Caco-2 (cell line): ENCODE measurements around the gene EPG5. TPM values are rescaled to one million over a fixed set of nuclear protein-coding genes. Genes with fewer than 3 reads are reported as not detected.

Experiments used
- BruUV-seq: library from RNA; stranded (reverse); fragments of 400-500 nt; replicated peaks from 2 replicates; lab custom pipeline; 2021; lab: Mats Ljungman, UMichigan
- CTCF ChIA-PET: fragments of 300-600 bp; sonication (Branson Sonifier 250); formaldehyde crosslinking; loops from one replicate; lab custom pipeline; 2022; ENCODE audit warnings: antibody characterized with exemption; lab: Charles Lee
- POLR2A ChIA-PET: fragments of 300-600 bp; sonication (Branson Sonifier 250); formaldehyde crosslinking; loops from one replicate; lab custom pipeline; 2022; ENCODE audit warnings: antibody characterized with exemption; lab: Charles Lee
- DNase-seq, 2 experiments: peaks; one replicate each; pipeline versions ENCODE4 v3.0.0 to v3.0.0-alpha.2; 2020 to 2022
- H3K27me3 ChIP-seq: replicated peaks from 2 replicates; pipeline ENCODE4 v1.6.0; 2011; ENCODE audit warnings: low read length; ENCODE audit not compliant: control insufficient read depth, insufficient read depth
- H3K36me3 ChIP-seq: 2 replicates; pipeline ENCODE4 v1.5.1; 2011; ENCODE audit warnings: low read length; ENCODE audit not compliant: control insufficient read depth, insufficient read depth
- H3K4me1 ChIP-seq: fragments of 250-450 bp; sonication (Bioruptor Pico); 2 replicates; pipeline ENCODE4 v1.5.1; 2020; ENCODE audit warnings: mild to moderate bottlenecking
- H3K4me3 ChIP-seq: 2 replicates; pipeline ENCODE4 v1.5.1; 2011; ENCODE audit warnings: low read depth, mild to moderate bottlenecking, control low read depth, low read length
- H3K9me3 ChIP-seq: fragments of 250-450 bp; sonication (Bioruptor Pico); 2 replicates; pipeline ENCODE4 v1.5.1; 2020; ENCODE audit warnings: mild to moderate bottlenecking, moderate library complexity
- H3K27ac Mint-ChIP-seq: one replicate; pipeline ENCODE4 v1.8.0; 2022; ENCODE audit warnings: mixed read lengths; ENCODE audit not compliant: unreplicated experiment
- H3K27me3 Mint-ChIP-seq: one replicate; pipeline ENCODE4 v1.8.0; 2022; ENCODE audit warnings: mixed read lengths; ENCODE audit not compliant: insufficient read depth, unreplicated experiment
- H3K36me3 Mint-ChIP-seq: one replicate; pipeline ENCODE4 v1.8.0; 2022; ENCODE audit warnings: mild to moderate bottlenecking, mixed read lengths; ENCODE audit not compliant: insufficient read depth, unreplicated experiment
- H3K4me1 Mint-ChIP-seq: one replicate; pipeline ENCODE4 v1.8.0; 2022; ENCODE audit warnings: low read depth, mixed read lengths; ENCODE audit not compliant: unreplicated experiment
- H3K4me3 Mint-ChIP-seq: one replicate; pipeline ENCODE4 v1.8.0; 2022; ENCODE audit warnings: mild to moderate bottlenecking, moderate library complexity, mixed read lengths; ENCODE audit not compliant: unreplicated experiment
- H3K9me3 Mint-ChIP-seq: one replicate; pipeline ENCODE4 v1.8.0; 2022; ENCODE audit warnings: mixed read lengths; ENCODE audit not compliant: unreplicated experiment
- CTCF ChIP-seq, 2 experiments: fragments of 200-600 bp in 1 of 2; IDR thresholded peaks; 1 replicate in 1 of 2; 2 replicates in 1 of 2; pipeline versions ENCODE4 v1.5.1 to v1.8.0; 2011 to 2022; ENCODE audit warnings: antibody characterized with exemption in 1 of 2, control low read depth in 1 of 2, inconsistent platforms in 1 of 2, low read depth in 1 of 2, low read length in 1 of 2, mild to moderate bottlenecking in 1 of 2, moderate library complexity in 1 of 2; ENCODE audit not compliant: insufficient read depth in 1 of 2, severe bottlenecking in 1 of 2, unreplicated experiment in 1 of 2
- intact Hi-C: fragments of 100-400 bp; cut with micrococcal nuclease; formaldehyde crosslinking; loops from one replicate; pipeline ENCODE4 v1.10.0; 2022; ENCODE audit not compliant: unreplicated experiment
- total RNA-seq: library from RNA; stranded (reverse); gene quantifications from 2 replicates; pipeline ENCODE4 v1.2.3, GENCODE V29; 2022

EPG5 gene
- total RNA-seq, 1 experiment from 2014 or later, result 12.0 TPM

- Histone ChIP-seq H3K4me3 (no peak overlapping the region), H3K4me1 (no peaks in the 10 kb centered on the region), H3K9me3 (no peaks in the 10 kb centered on the region), H3K27me3 (no peaks in the 10 kb centered on the region), H3K36me3 (no peaks in the 10 kb centered on the region)
- no peak for DNase-seq
- H3K27ac Mint-ChIP-seq, result no peak overlapping the region
- intact Hi-C loops, result no loop called here
- no peaks in the 10 kb centered on the region for H3K36me3 Mint-ChIP-seq
- no TSS peak for BruUV-seq
- H3K4me1 Mint-ChIP-seq, result no peaks in the 10 kb centered on the region
- no peaks in the 10 kb centered on the region for H3K9me3 Mint-ChIP-seq
- H3K4me3 Mint-ChIP-seq, result no peak overlapping the region
- ChIA-PET POLR2A (no interaction called here), CTCF (no interaction called here)
- TF ChIP-seq CTCF (IDR thresholded peaks at IDR 0.05; ENCODE audit: insufficient read depth in 1 of 2, low read depth in 1 of 2, low read length in 1 of 2, severe bottlenecking in 1 of 2, unreplicated experiment in 1 of 2), result no peak
- no peaks in the 10 kb centered on the region for H3K27me3 Mint-ChIP-seq
Observed at GRCh38 chr18:45895339-45895738, 71.8 kb downstream of the EPG5 start.

DNA sequence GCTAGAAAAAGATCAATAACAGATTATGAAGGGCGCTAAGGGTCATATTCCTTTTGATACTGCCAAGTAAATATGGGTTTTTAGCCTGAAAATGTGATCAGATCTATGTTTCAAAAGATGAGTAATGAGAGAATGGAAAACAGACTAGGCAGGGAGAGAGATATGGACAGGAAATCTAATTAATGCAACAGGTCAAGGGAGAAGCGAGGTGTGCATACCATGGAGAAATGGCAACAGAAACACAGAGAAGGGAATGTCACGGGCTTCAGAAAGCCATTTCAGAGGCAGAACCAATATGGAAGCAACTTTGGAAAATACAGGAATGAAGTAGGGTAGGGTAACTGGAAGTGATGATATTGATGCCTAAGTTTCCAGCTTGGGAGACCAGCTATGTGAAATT lies 72.3 kb downstream of the EPG5 start:
- DNase-seq, result no peak
- TF ChIP-seq CTCF (IDR thresholded peaks at IDR 0.05; ENCODE audit: insufficient read depth in 1 of 2, low read depth in 1 of 2, low read length in 1 of 2, severe bottlenecking in 1 of 2, unreplicated experiment in 1 of 2), result no peak
- H3K4me3 Mint-ChIP-seq, result no peak overlapping the region
- intact Hi-C loops, result no loop called here
- H3K4me1 ChIP-seq, result no peaks in the 10 kb centered on the region
- no peak overlapping the region for H3K27ac Mint-ChIP-seq
- H3K27me3 Mint-ChIP-seq, result no peaks in the 10 kb centered on the region
- POLR2A ChIA-PET, result no interaction called here
- H3K4me3 ChIP-seq, result no peak overlapping the region
- H3K36me3 Mint-ChIP-seq, result no peaks in the 10 kb centered on the region
- BruUV-seq, result no TSS peak
- H3K9me3 ChIP-seq, result no peaks in the 10 kb centered on the region
- no peaks in the 10 kb centered on the region for H3K4me1 Mint-ChIP-seq
- H3K27me3 ChIP-seq, result no peaks in the 10 kb centered on the region
- H3K9me3 Mint-ChIP-seq, result no peaks in the 10 kb centered on the region
- no peaks in the 10 kb centered on the region for H3K36me3 ChIP-seq
- CTCF ChIA-PET, result no interaction called here

GRCh38 chr18:45891806-45892205 lies 75.3 kb downstream of the EPG5 start:
- POLR2A ChIA-PET, result no interaction called here
- H3K4me3 ChIP-seq, result no peak overlapping the region
- CTCF ChIA-PET, result no interaction called here
- Mint-ChIP-seq H3K36me3 (no peaks in the 10 kb centered on the region), H3K4me1 (no peaks in the 10 kb centered on the region), H3K4me3 (no peak overlapping the region), H3K9me3 (no peaks in the 10 kb centered on the region), H3K27me3 (no peaks in the 10 kb centered on the region), H3K27ac (no peak overlapping the region)
- no peaks in the 10 kb centered on the region for H3K9me3 ChIP-seq
- intact Hi-C loops, result no loop called here
- no peak for DNase-seq
- no peaks in the 10 kb centered on the region for H3K27me3 ChIP-seq
- H3K4me1 ChIP-seq, result no peaks in the 10 kb centered on the region
- no peak for TF ChIP-seq CTCF (IDR thresholded peaks at IDR 0.05; ENCODE audit: insufficient read depth in 1 of 2, low read depth in 1 of 2, low read length in 1 of 2, severe bottlenecking in 1 of 2, unreplicated experiment in 1 of 2)
- BruUV-seq, result no TSS peak
- H3K36me3 ChIP-seq, result no peaks in the 10 kb centered on the region
